ENCODE measurements around the gene WDR37.

DNA sequence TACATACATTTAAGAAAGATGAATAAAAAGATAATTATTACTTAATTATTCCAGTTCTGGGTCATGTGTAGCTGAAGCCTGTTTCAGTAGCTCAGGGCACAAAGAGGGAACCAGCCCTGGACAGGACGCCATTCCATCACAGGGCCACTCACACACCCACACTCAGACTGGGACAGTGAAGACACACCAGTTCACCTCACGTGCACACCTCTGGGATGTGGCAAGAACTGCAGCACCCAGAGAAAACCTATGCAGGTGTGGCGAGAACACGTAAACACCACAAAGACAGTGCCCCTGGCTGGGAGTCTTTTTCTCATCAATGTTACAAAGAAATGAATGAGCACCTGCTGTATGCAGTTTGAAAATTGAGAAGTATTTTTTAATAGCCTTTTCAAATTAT, 5.6 kb upstream of the WDR37 start:
- TF ChIP-seq CTCF (IDR thresholded peaks at IDR 0.05) (no peak), EZH2 (IDR thresholded peaks at IDR 0.05; ENCODE audit: borderline replicate concordance, insufficient read depth, low read depth, low read length, poor library complexity, severe bottlenecking) (no peak)

Data from B cell (primary cell).